Endodermal cell (in vitro differentiated cells): Measurements from ENCODE around the gene MTG1. TPM values are rescaled to one million over a fixed set of nuclear protein-coding genes. Genes with fewer than 3 reads are reported as not detected.

Experiments
- DNase-seq: peaks from one replicate; pipeline ENCODE4 v3.0.0-alpha.2; 2017
- H3K27ac ChIP-seq: 2 replicates; pipeline ENCODE4 v1.5.1; 2013; ENCODE audit warnings: mild to moderate bottlenecking, low read depth, low read length, moderate library complexity
- H3K27me3 ChIP-seq: 2 replicates; pipeline ENCODE4 v1.6.1; 2013; ENCODE audit warnings: mild to moderate bottlenecking, low read length, moderate library complexity; ENCODE audit not compliant: insufficient read depth, control insufficient read depth, poor library complexity, severe bottlenecking
- H3K36me3 ChIP-seq: 2 replicates; pipeline ENCODE4 v1.7.0; 2013; ENCODE audit warnings: mild to moderate bottlenecking, low read length, moderate library complexity; ENCODE audit not compliant: control insufficient read depth, insufficient read depth
- H3K4me1 ChIP-seq: one replicate; pipeline ENCODE4 v1.7.0; 2013; ENCODE audit warnings: low read length; ENCODE audit not compliant: control insufficient read depth, insufficient read depth
- H3K4me3 ChIP-seq: 2 replicates; pipeline ENCODE4 v1.5.1; 2013; ENCODE audit warnings: mild to moderate bottlenecking, low read length, moderate library complexity
- H3K9ac ChIP-seq: 2 replicates; pipeline ENCODE4 v1.6.1; 2013; ENCODE audit warnings: mild to moderate bottlenecking, low read length, moderate library complexity; ENCODE audit not compliant: poor library complexity, severe bottlenecking; ENCODE audit errors: extremely low read depth
- H3K9me3 ChIP-seq: 2 replicates; pipeline ENCODE4 v1.6.1; 2013; ENCODE audit warnings: mild to moderate bottlenecking, low read length, moderate library complexity; ENCODE audit not compliant: control insufficient read depth
- H3K27ac Mint-ChIP-seq: 2 replicates; pipeline ENCODE4 v1.8.0; 2020; ENCODE audit warnings: mixed read lengths
- H3K27me3 Mint-ChIP-seq: 2 replicates; pipeline ENCODE4 v1.8.0; 2021; ENCODE audit warnings: mild to moderate bottlenecking, mixed read lengths; ENCODE audit not compliant: insufficient read depth
- H3K36me3 Mint-ChIP-seq: 2 replicates; pipeline ENCODE4 v1.8.0; 2020; ENCODE audit warnings: low read depth, mixed read lengths
- H3K4me1 Mint-ChIP-seq: 2 replicates; pipeline ENCODE4 v1.8.0; 2020; ENCODE audit warnings: mixed read lengths
- H3K4me3 Mint-ChIP-seq: 2 replicates; pipeline ENCODE4 v1.8.0; 2020; ENCODE audit warnings: mild to moderate bottlenecking, moderate library complexity, mixed read lengths
- H3K9me3 Mint-ChIP-seq: 2 replicates; pipeline ENCODE4 v1.8.0; 2020; ENCODE audit warnings: mild to moderate bottlenecking, mixed read lengths
- CTCF ChIP-seq: fragments of 200-600 bp; sonication (generic); conservative IDR thresholded peaks from 2 replicates; pipeline ENCODE4 v1.5.0; 2021; ENCODE audit warnings: antibody characterized with exemption, mild to moderate bottlenecking
- WGBS, 2 experiments: methylation state at CpG; one replicate each; pipeline versions ENCODE4 v1.1.5 to v1.1.7; 2013; ENCODE audit warnings: missing lambda C conversion rate in 2 of 2, mixed read lengths in 1 of 2; ENCODE audit not compliant: insufficient coverage in 1 of 2, insufficient read length in 1 of 2; 5-methylcytosine and 5-hydroxymethylcytosine counted together
- total RNA-seq, 2 donors: library from RNA; stranded (reverse); fragmentation: NEBNext Ultra II Directional in 1 of 2; extraction: Animal tissue kit (Norgen Biotek cat#: 25700) in 1 of 2; gene quantifications; 2 replicates in 1 of 2; 3 replicates in 1 of 2; pipeline ENCODE4 v1.2.1, GENCODE V29; 2021

The MTG1 gene
- total RNA-seq, 2 donors from 2014 or later, result 71.3 to 86.0 TPM

- no peak overlapping the region for H3K27ac ChIP-seq
- no peak overlapping the region for H3K9ac ChIP-seq
- H3K36me3 ChIP-seq, result peaks cover 83% of the 10 kb centered on the region
- TF ChIP-seq CTCF, result no peak
- no peaks in the 10 kb centered on the region for H3K27me3 ChIP-seq
- WGBS, 2 experiments, result 91 to 93% methylated on average over 2 of the region's 2 CpGs
- H3K27ac Mint-ChIP-seq, result no peak overlapping the region
- H3K4me1 Mint-ChIP-seq, result no peaks in the 10 kb centered on the region
- DNase-seq, result no peak
- H3K4me1 ChIP-seq, result no peaks in the 10 kb centered on the region
- H3K4me3 ChIP-seq, result no peak overlapping the region
- peaks cover 84% of the 10 kb centered on the region for H3K36me3 Mint-ChIP-seq
- H3K9me3 Mint-ChIP-seq, result peaks cover 24% of the 10 kb centered on the region
- H3K27me3 Mint-ChIP-seq, result no peaks in the 10 kb centered on the region
- H3K9me3 ChIP-seq, result peaks cover 26% of the 10 kb centered on the region
- H3K4me3 Mint-ChIP-seq, result no peak overlapping the region
These were observed 11.3 kb downstream of the MTG1 start for GRCh38 chr10:133405272-133405671.

GRCh38 chr10:133405844-133406527 is 12.0 kb downstream of the MTG1 start:
- no peaks in the 10 kb centered on the region for H3K27me3 ChIP-seq
- no peak for DNase-seq
- Mint-ChIP-seq H3K27me3 (no peaks in the 10 kb centered on the region), H3K4me3 (no peak overlapping the region), H3K27ac (no peak overlapping the region), H3K4me1 (no peaks in the 10 kb centered on the region), H3K36me3 (peaks cover 86% of the 10 kb centered on the region), H3K9me3 (peaks cover 31% of the 10 kb centered on the region)
- no peak overlapping the region for H3K9ac ChIP-seq
- H3K27ac ChIP-seq, result no peak overlapping the region
- 88 to 97% methylated on average over 6 to 8 of the region's 8 CpGs for WGBS, 2 experiments
- no peak for TF ChIP-seq CTCF
- no peaks in the 10 kb centered on the region for H3K4me1 ChIP-seq
- H3K36me3 ChIP-seq, result peaks cover 83% of the 10 kb centered on the region
- H3K4me3 ChIP-seq, result no peak overlapping the region
- H3K9me3 ChIP-seq, result peaks cover 33% of the 10 kb centered on the region

- Mint-ChIP-seq H3K4me1 (no peaks in the 10 kb centered on the region), H3K27ac (no peak overlapping the region), H3K27me3 (no peaks in the 10 kb centered on the region), H3K36me3 (peaks cover 88% of the 10 kb centered on the region), H3K4me3 (no peak overlapping the region), H3K9me3 (peaks cover 76% of the 10 kb centered on the region)
- Histone ChIP-seq H3K27ac (no peak overlapping the region), H3K27me3 (no peaks in the 10 kb centered on the region), H3K4me3 (peak overlapping the region; percentile 51), H3K4me1 (no peaks in the 10 kb centered on the region), H3K9me3 (peaks cover 70% of the 10 kb centered on the region), H3K9ac (no peak overlapping the region), H3K36me3 (peaks cover 76% of the 10 kb centered on the region)
- TF ChIP-seq CTCF, result no peak
- 94 to 95% methylated on average over 4 to 6 of the region's 7 CpGs for WGBS, 2 experiments
- no peak for DNase-seq
These were observed 17.8 kb downstream of the MTG1 start for GRCh38 chr10:133411523-133412380.
